ENCODE measurements around the gene TUBB6. TPM values are rescaled to one million over a fixed set of nuclear protein-coding genes. Genes with fewer than 3 reads are reported as not detected.

TUBB6 gene
- polyA plus RNA-seq, 4 donors: 61.8 to 85.8 (median 65.9) TPM

Other genes with a start within 250 kb of the TUBB6 start
- under 1 TPM in 3 of 4 donors, not detected in 1; 0.04 to 0.08 (median 0.06) TPM for gene ANKRD62, start 214.4 kb upstream of the TUBB6 start, polyA plus RNA-seq (ENCODE audit: insufficient read length in 4 of 4)
- gene CIDEA, start 53.9 kb upstream of the TUBB6 start, polyA plus RNA-seq (ENCODE audit: insufficient read length in 4 of 4): not detected
- 10 to 100 TPM; 66.5 to 78.1 (median 70.7) TPM for gene AFG3L2, start 69.0 kb downstream of the TUBB6 start, polyA plus RNA-seq (ENCODE audit: insufficient read length in 4 of 4)
- gene PRELID3A, start 99.7 kb downstream of the TUBB6 start, polyA plus RNA-seq (ENCODE audit: insufficient read length in 4 of 4): 10 to 100 TPM in 2 of 4 donors, 1 to 10 TPM in 2; 5.0 to 15.2 (median 8.6) TPM

Data from left renal cortex interstitium (tissue), 4 donors.